ENCODE measurements around the gene ADCY3.

The ADCY3 gene

DNA sequence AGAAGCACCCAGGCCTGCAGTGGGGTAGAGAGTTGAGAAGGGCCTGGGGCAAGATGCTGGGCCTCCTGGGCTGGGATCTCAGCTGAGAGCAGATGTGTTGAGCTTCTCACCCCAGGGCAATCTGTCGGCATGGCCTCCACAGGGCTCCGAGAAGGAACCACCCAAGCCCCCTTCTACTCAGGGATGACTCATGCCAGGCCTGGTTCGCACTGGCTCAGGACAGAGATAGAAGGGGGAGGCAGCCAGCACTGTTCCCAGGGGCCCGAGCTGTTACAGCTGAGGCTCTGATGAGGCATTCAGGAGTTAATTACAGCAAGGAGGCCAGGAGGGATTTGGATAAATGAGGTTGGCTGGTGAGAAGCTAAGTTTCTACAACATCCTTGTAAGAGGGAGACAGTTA, 64.3 kb downstream of the ADCY3 start:
- Histone ChIP-seq H3K4me3 (no peak overlapping the region), H3K27ac (peak overlapping the region; percentile 74 to 81)
- no peak for DNase-seq (ENCODE audit: low spot score)
- TF ChIP-seq, protein P1, sequence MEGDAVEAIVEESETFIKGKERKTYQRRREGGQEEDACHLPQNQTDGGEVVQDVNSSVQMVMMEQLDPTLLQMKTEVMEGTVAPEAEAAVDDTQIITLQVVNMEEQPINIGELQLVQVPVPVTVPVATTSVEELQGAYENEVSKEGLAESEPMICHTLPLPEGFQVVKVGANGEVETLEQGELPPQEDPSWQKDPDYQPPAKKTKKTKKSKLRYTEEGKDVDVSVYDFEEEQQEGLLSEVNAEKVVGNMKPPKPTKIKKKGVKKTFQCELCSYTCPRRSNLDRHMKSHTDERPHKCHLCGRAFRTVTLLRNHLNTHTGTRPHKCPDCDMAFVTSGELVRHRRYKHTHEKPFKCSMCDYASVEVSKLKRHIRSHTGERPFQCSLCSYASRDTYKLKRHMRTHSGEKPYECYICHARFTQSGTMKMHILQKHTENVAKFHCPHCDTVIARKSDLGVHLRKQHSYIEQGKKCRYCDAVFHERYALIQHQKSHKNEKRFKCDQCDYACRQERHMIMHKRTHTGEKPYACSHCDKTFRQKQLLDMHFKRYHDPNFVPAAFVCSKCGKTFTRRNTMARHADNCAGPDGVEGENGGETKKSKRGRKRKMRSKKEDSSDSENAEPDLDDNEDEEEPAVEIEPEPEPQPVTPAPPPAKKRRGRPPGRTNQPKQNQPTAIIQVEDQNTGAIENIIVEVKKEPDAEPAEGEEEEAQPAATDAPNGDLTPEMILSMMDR (IDR thresholded peaks at IDR 0.05) = no peak

DNA sequence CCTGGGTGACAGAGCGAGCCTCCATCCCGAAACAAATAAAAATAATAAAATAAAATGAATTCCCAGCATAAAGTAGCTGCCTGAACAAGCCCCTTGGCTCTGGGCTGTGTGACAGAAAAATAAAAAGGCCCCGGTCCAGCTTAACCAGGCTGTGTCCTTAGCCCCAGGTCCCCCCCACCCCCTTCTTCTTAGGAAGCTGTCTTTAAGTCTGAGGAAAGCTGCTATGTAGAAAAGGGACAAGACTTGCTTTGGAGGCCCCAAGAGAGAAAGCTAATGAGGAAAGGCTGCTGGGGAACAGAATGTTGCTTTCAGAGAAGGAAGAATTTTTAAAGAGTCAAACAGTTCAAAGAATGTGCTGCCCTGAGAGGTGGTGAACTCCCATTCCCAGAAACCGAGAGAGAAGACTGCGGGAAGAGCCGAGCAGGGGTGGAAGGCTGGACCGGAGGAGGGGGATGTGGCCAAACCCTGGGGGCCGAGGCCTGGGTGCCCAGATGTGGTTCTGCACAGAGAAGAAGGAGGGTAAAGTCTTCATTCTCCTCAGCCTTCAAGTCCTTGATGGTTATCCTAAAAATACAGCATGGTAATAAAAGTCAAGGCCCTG, 64.9 kb downstream of the ADCY3 start:
- peak overlapping the region; percentile 74 to 81 for H3K27ac ChIP-seq
- TF ChIP-seq, protein P1 (IDR thresholded peaks at IDR 0.05) = no peak
- DNase-seq (ENCODE audit: low spot score) = no peak

DNA sequence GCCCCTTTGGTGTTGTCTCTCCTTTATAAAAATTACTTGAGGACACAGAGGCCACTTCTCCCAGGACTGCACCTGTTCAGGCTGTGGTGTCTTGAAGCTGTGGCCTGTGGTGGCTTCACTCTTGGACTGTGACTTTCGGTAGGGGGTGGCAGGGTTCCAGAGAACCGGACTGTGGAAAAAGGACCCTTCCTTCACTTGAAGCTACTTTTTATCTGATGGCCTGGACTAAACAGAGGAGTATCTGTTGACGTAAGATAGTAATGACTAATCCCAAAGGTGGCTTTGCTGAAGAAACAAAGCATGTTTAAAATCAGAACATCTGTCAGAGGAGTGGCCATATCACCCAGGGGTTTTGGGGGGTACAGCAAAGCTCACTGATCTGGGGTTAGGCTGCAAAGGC, 66.0 kb downstream of the ADCY3 start:
- Histone ChIP-seq H3K4me3 (no peak overlapping the region), H3K27ac (peak overlapping the region; percentile 67 to 74)
- TF ChIP-seq, protein P1 (IDR thresholded peaks at IDR 0.05) = no peak
- DNase-seq (ENCODE audit: low spot score) = no peak

More for the DNA sequence above, 64.9 kb downstream of the ADCY3 start:
- no peak overlapping the region for H3K4me3 ChIP-seq

DNA sequence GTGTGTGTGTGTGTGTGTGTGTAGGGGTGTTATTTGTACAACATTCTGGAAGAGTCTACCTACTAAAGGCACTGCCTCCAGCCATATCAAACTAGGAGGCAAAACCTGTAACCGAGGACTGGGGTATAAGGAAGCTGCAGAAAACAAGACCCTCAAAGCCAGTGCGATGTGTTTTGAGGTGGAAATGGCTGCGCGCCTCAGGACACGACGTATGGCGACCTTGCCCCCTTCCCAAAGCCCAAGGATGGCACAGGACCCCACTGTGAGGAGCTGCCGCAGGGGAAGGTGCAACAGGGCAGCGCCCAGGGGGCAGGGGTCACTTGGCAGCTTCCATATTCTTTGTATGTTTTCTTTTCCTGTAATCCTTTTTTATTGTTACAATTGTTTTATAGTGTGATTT, 67.0 kb downstream of the ADCY3 start:
- DNase-seq (ENCODE audit: low spot score) = no peak
- no peak overlapping the region for H3K27ac ChIP-seq

DNA sequence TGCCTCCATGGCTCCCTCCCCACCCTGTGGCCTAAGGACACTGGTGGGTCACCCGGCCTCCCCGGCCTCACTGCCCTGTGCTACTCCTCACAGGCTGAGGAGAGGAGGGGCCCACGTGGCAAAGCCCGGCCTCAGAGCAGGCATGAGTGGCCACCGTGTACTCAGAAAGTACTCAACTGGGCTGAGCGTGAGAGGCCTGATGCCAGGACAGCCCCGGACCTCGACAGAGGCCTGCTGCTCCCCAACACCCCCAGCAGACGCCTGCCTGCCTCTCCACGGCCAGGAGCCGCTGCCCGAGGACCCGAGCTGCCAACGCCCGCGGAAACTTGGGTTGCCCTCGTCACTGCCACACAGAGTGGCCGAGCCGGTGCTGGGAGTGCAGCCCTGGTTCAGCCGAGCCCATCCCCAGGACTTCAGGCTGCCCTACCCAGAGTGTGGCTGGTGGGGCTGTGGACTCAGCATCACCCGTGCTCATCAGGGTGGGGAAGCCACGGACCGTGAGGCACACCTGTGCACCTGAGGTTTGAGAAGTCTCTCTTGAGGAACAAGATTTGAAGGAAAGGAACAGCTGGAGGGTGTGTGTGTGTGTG, 67.5 kb downstream of the ADCY3 start:
- DNase-seq (ENCODE audit: low spot score) = no peak
- TF ChIP-seq, protein P1 (IDR thresholded peaks at IDR 0.05) = no peak
- H3K4me3 ChIP-seq = no peak overlapping the region
- H3K27ac ChIP-seq = no peak overlapping the region

More for the DNA sequence above, 67.0 kb downstream of the ADCY3 start:
- TF ChIP-seq, protein P1 (IDR thresholded peaks at IDR 0.05) = no peak
- H3K4me3 ChIP-seq = no peak overlapping the region

DNA sequence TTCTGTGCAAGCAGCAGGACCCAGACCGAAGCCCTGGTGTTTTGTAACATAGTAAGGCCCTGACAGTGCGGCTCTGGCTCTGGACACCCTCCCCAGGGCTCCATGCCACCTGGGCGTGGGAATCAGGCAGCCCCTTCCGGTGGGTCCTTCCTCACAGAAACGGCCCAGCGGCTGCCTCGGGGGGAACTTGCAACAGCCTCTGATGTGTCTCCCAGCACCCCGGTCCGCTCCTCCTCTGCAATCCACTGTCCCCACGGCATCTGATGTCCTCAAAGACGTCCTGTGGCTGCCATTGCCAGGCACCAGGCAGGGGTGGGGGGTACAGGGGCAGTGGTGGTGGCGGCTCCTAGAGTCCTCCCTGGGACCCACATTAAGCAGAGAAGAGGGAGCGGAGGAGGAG, 68.0 kb downstream of the ADCY3 start:
- TF ChIP-seq, protein P1 (IDR thresholded peaks at IDR 0.05) = no peak
- Histone ChIP-seq H3K27ac (no peak overlapping the region), H3K4me3 (no peak overlapping the region)
- no peak for DNase-seq (ENCODE audit: low spot score)

DNA sequence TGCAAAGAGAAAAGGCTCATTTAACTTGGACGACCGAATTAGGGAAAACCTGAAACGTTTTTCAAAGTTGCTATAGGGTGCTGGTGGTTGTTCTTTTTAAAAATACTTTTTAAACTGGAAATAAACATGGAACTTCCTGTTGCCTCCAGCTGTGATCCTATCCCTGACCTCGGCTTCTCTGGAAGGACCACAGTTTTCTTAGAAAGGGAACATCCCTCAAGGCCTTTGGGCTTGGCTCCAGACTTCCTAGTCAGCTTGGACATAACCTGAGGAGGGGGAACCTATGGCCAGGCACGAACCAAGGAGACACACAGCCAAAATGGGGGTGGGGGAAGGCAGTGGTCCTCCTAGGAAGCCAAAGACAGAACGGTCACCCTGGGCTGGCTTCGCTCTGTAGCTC, 69.1 kb downstream of the ADCY3 start:
- DNase-seq (ENCODE audit: low spot score) = no peak
- Histone ChIP-seq H3K27ac (no peak overlapping the region), H3K4me3 (no peak overlapping the region)
- TF ChIP-seq, protein P1 (IDR thresholded peaks at IDR 0.05) = no peak

All from coronary artery (tissue), 2 donors.